ENCODE data around the gene KCNA1.
"Not testable (repeated sequence)": the region's sequence is repeated elsewhere in the genome, so short reads cannot be mapped to it uniquely, and the experiment has no call there.

The KCNA1 gene

DNA sequence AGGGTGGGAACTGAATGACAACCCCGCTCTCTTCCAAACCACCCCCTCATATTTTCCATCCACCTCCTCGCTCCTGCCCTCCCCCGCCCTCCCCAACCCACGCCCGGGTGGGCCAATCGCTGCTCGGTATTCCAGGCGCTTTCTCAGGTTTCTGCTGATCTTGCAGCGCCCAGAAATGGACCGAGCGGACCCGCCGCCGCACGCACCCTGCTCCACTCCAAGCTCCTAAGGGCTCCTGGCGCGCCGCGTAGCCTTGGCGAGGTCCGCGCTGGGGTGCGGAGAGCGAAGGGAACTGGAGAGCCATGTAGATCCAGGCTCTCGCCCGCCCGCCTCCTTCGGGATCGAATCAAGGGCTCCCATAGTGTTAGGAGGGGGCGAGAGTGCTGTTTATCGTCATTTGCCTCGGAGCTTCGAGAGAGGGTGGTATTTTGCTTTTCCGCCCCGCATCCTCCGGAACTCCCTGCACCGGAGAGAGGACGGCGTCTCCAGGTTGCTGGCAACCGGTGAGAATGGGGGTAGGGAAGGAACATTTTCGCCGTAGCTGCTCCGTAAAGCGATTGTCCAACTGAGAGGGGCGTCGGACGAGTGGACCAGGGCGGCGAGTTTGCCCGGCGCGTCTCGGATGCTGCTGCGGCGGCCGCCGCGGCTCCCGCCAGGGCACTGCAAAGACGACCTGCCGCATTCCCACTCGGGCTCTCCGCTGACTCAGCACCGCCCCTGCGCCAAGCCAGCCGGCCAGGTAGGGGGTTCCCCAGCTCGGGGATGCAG is at the start of gene KCNA1:
Gene KCNA1 (plus strand): TSS at position 172 of the 768 bp plus-strand sequence. CDS start 1,474 bp downstream, outside the sequence.
- DNase-seq = peak; percentile 38

DNA sequence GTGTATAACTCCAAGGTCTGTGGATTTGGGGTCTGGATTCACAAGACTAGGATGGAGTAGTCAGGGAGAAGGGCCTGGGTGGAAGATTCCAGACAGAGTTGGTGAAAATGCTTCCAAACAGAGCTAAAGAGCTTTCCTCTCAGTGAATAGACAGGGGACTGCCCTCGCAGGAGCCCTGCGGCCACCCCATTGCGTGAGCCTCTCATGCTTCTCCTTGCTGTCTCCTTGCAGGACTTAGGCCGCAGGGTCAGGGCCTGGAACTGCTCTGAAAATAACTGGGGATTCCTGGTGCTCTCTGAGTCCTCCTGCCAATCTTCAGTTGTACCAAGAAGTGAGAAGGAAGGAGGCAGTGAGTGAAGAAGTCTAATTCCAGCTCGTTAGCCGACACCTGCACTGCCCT is 49.0 kb upstream of the KCNA1 start:
- no peak for DNase-seq

- no peak for DNase-seq
Observed at GRCh38 chr12:4862809-4863208, 46.9 kb upstream of the KCNA1 start.

DNA sequence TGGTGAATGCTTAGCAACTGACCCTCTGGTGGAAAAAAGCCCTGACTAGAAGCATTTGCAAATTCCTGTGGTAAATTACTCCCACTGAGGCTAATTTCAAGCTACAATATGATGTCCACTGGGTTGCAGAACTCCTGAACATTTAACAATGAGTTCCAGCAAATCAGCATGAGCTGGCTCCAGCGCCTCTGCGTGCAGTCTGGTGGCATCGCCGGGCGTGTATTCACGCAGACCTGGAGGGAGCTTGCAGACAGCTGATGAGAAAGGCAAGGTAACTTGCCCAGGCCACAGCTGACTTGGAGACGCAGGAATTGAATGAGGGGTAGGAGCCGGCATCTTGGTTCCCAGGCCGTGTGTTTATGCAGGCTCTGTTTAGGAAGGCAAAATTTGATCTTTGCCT is 45.1 kb upstream of the KCNA1 start:
- DNase-seq = no peak

- no peak for DNase-seq
Observed at GRCh38 chr12:4865246-4865645, 44.5 kb upstream of the KCNA1 start.

GRCh38 chr12:4866299-4866698 is 43.4 kb upstream of the KCNA1 start:
- DNase-seq = no peak

DNA sequence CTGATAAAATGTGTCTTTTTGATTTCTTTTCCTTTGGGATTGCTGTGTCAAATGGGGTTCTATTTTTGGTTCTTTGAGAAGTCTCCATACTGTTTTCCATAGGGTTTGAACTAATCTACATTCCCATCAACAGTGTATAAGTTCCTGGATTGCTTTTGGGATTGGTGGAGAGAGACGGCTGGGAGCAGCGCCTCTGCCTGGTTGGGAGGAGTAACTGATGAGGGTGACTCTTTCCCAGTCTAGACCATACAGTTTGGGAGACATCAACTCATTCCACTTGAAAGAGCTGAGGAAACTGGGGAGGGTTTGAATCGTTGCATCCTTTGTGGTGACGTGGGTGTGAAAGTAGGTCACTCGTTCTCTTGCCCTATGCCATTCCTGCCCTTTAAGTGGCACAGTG is 42.3 kb upstream of the KCNA1 start:
- DNase-seq = no peak

GRCh38 chr12:4870423-4870822 is 39.3 kb upstream of the KCNA1 start:
- no peak for DNase-seq

DNA sequence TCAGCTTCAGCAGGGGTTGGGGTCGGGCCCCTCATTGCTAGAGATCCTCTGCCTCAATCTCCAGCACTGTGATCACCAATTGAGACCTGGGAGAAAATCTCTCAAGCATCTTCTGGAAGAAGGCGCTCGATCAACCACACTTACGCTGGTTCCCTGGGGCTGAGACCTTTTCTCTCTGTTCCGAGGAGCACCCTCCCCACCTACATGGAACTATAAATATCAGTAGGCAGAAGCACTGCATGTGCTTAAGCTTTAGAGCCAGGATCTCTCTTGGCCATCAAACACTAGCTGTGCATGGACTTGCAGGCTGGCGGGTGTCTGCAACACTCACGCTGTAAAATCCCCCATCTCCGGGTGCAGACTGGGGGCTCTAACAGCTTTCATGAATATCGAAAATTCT is 38.2 kb upstream of the KCNA1 start:
- DNase-seq = no peak

GRCh38 chr12:4873947-4874346 is 35.8 kb upstream of the KCNA1 start:
- no peak for DNase-seq

DNA sequence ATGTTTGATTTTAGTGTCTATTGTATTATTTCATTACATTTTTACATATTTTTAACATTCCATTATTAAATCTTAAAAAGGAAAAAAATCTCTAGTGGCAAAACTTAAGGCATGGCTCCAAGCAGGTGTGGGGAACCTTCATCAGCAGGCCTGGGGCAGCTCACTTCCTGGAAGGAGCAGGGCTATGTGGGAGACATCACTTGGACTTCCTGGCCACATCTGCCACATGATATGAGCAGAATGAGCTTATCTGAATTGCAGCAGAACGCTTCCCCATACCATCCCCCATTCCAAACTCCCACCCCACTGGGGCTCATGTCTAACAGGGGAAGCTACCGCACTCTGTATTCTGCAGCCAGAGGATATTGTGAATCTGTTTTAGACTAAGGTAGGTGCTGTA is 35.0 kb upstream of the KCNA1 start:
- no peak for DNase-seq

- DNase-seq = not testable (repeated sequence)
Observed at GRCh38 chr12:4879481-4879880, 30.2 kb upstream of the KCNA1 start.

DNA sequence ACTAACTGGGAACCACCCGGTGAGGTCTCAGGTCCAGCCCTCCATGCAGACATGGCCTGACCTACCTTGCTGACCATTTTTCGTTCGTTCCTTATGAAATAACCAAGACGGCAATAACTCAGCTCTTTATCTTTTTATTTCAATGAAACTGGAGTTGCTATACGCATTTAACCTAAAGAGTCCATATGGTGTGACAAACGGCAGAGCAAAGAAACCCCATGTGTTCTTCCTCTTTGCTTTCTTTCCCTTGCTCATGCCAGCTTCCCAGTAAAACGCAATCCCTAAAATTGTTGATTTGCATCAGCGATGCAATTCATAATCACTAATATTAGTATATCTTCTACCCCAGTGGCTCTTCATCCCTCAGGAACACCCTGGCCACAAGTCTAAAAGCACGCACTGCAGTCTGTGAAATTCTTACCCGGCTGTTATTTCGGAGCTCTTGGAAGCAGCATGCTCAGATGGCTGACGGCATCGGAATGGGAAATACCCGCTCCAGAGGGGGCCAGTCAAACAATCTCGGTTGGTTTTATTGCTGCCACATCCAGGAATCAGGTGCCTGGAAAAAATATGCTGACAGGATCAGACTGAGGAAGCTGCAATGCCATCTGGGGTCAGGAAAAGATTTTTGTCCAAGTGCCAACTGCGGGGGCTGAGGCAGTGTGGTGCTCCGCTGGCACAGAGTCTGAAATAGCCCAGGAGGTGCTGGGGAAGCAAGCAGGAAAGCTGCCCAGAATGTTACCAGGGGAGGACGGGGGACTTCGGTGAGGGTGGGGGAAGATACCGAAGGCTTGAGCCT is 28.2 kb upstream of the KCNA1 start:
- DNase-seq = no peak

DNA sequence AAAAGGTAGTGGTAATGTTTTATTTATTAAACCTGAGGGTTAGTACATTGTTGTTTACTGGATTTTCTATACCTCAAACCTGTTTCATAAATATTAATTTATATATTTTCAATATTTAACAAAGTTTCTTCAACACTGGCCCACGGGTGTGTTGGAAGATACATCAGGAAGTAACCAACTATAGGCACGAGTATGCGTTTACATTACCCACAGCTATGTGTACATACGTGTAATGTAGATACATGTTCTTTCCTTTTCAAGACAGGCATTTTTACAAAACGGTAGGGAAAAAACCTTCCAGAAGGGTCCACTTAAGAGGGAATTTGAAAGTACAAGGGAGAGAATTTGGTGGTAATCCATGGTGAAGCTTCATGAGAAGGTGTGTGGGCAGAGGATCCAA is 17.8 kb upstream of the KCNA1 start:
- DNase-seq = no peak

DNA sequence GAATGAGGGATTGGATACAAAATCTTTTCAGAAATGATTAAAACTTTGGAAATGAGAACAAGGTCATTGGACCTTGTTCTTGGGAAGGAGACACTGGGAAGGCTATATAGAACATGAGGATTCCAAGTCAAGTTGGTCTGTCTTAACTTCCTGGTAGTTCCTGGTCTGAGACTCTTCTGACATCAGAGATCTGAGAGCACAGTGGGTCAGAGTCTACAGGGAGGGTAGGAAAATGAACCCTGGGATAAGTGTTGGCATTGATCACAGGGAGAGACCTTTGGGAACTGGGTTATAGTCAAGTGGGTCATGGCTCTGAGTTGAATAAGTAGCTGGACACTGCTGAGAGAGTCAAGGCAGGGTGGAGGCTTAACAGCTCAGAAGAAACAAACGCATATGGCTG is 17.3 kb upstream of the KCNA1 start:
- no peak for DNase-seq

DNA sequence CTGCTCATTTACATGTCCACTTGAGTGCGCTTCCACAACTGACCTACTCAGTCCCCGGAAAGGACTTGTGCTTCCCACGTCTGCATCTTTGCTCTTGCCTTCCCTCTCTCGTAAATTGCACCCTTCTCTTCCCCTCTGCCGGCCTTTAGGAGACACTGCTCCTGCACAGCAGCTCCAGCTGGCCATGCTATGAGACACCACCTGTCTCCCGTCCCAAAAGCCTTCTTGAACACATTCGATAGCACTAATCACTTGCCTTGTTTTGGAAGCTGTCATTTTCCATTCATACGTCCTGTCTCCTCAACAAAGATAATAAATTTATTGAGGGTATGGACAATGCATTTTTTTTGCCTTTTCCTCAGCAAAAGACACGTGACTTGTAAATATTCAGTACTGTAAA is 15.7 kb upstream of the KCNA1 start:
- no peak for DNase-seq

GRCh38 chr12:4899364-4899763 is 10.3 kb upstream of the KCNA1 start:
- no peak for DNase-seq

- no peak for DNase-seq
Observed at GRCh38 chr12:4900327-4900726, 9.4 kb upstream of the KCNA1 start.

GRCh38 chr12:4905316-4905715 is 4.4 kb upstream of the KCNA1 start:
- DNase-seq = no peak

- DNase-seq = peak; percentile 75
Observed at GRCh38 chr12:4908684-4909409, 858 bp upstream of the KCNA1 start.

GRCh38 chr12:4909410-4909733 is 333 bp upstream of the KCNA1 start:
- DNase-seq = no peak

DNA sequence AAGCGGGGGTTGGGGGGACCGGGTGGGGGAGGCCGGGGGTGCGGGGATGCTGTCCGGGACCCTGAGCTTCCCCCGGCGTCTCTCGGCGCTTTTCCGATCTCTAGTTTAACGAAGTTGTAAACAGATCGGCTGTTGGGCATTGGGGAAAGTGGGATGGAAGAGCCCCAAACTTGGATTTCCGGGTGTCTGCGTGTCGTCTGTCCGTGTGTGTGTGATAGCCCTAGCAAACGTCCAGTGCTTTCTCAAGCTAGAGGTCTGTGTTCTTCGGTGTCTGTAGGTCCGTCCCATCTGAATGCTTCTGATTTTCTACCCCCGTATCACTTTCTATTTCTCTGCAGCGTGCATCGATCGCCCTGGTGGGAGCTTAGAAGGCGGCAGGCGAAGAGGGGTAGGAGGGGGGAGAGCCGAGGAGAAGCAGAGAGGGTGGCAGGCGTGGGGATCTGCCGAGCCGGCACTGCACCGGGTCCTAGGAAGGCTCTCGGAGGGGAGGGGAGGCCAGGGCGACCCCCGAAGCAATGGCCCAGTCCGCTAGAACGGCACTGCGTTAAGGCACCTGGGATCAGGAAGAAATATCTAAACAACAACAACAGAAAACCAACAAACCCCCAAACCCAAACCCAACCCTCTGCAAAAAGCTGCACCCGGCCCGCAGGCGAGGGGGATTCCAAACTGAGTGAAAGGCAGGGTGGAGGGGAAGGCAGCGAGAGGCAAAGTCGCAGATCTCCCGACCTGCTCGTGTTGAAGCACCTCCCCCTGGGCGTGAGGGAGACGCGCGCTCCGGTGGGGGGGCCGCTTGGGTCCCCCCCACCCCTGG is 1.0 kb downstream of the KCNA1 start:
- no peak for DNase-seq

All from NCI-H1092 (cell line).